ENCODE results near the gene UBE2F.

Gene UBE2F

DNA sequence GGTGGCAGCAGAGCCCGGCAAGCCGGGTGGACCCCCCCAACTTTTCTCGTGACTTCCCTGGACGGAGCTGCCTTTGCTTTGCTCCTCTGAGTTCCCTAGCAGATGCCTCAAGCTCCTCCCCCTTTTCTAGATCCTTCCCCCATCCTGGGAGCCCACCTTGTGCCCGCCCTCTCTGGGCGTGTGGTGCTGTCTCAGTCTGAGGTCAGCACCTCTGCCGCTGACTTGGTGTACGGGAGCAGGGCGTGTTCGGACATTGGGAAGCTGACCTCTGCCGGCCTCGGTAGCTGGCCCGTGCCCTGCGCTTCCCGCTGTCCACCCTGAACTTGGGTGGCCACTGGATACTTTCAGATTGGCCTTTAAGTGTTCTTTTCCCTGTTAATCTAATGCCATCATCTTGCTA lies 113.7 kb downstream of the UBE2F start:
- DNase-seq (ENCODE audit: low read depth): no peak

DNA sequence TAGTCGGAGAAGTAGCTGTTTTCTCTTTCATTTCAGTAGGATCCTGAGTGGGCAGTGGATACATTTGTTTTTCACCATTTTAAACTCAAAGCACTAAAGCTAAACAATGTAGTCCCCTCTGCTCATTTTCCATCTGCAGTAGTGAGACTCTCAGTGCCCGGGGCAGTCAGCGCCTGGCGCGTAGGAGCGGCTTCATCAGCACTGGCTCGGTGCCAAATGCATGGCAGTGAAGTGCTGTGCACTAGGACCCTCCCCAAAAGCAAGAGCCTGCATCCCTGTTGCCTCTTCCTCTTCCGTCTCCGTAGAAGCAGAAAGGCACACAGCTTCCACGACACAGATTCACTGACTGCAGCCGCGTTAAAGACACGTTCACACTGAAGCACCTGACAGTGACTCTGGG lies 114.3 kb downstream of the UBE2F start:
- no peak for DNase-seq (ENCODE audit: low read depth)

DNA sequence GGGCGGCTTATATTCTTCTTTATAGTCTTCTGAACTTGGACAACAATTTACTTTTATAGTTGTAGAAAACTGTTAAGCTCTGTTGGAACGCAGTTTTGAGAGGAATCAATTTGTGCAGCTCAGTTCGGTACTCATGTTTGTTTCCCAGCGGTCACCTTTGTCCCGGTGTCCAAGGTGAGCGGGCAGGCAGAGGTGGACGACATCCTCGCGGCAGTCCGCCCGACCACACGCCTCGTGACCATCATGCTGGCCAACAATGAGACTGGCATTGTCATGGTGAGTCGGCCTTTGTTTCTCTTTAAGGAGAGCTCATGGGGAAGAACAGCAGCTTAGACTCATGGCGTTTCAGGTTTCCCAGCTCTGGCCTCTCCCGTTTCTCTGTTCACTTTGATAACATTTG lies 114.7 kb downstream of the UBE2F start:
- no peak for DNase-seq (ENCODE audit: low read depth)

DNA sequence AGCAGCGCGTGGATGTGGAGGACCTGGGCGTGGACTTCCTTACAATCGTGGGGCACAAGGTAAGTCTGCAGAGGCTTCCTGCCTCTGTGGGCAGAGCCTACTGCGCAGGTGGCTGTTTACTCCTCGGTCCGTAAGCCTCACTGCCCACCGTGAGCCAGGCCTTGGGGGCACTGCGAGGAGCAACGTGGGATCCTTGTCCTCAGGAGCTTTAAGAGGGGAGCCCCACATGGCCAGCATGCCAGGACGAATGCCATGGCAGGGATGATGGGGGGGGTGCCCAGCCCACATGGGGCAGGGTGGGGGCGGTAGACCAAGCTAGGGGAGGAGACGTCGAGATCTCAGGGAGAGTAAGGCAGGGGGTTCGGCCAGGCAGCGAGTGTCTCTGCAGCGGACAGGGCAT lies 115.3 kb downstream of the UBE2F start:
- no peak for DNase-seq (ENCODE audit: low read depth)

DNA sequence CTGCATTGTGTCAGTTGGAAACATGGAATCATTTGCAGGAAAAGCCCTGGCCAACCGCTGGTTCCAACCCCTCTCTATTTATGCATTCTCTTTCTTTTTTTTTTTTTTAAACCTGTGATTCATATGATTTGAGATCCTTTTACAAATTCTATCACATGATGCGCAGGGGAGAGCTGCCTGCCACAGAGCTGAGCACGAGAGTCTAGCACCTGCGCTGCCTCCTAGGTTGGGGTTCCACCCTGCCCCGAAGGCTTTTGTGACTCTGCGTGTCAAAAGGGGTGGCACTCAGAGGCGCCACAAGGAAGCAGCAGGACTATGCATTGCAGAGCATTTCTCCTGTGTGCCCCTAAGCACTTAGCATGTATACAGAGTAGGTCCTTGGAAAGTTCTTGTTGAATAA lies 116.0 kb downstream of the UBE2F start:
- no peak for DNase-seq (ENCODE audit: low read depth)

DNA sequence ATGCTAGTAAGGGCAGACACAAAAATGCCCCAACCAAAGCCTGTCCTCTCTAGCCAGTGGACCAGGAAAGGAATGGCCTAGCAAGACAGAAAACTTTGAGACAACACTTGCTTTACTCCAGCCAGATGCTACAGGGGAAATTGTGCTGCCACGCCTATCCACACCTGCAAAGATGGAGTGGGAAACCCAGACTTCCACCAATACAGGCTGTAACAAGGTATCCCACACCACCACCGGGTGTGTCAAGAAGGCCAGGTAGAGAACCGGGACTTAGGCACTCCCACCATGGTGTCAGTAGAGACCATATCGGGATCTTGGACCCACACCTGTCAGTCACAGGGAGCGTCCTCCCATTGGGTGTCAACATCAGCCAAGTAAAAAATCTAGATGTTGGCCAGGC lies 117.1 kb downstream of the UBE2F start:
- no peak for DNase-seq (ENCODE audit: low read depth)

DNA sequence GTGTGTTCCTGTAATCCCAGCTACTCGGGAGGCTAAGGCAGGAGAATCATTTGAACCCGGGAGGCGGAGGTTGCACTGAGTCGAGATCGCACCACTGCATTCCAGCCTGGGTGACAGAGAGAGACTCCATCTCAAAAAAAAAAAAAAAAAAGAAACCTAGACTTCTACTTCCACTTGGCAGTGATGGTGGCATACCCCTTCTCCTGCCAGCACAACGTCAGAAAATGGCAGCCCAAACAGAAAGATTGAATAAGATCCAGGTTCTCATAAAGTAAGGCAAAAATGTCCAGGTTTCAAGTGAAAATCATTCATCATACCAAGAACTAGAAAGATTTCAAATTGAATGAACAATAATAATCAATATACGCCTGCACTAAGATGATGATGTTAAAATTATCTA lies 117.9 kb downstream of the UBE2F start:
- no peak for DNase-seq (ENCODE audit: low read depth)

DNA sequence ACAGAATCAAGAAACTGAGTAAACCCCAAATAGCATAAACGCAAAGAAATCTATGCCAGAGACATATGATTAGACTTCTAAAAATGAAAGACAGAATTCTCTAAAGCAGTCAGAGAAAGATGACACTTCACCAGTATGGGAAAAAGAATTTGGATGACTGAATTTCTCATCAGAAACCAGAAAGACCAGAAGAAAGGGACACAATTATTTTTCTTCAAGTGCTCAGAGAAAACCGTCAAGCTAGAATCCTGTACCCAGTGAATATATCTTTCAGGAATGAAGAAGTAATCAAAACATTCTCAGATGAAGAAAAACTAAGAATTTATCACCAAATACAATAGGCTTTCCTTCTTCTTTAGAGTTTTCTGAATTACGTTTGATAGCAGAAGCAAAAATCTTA lies 119.1 kb downstream of the UBE2F start:
- no peak for DNase-seq (ENCODE audit: low read depth)

DNA sequence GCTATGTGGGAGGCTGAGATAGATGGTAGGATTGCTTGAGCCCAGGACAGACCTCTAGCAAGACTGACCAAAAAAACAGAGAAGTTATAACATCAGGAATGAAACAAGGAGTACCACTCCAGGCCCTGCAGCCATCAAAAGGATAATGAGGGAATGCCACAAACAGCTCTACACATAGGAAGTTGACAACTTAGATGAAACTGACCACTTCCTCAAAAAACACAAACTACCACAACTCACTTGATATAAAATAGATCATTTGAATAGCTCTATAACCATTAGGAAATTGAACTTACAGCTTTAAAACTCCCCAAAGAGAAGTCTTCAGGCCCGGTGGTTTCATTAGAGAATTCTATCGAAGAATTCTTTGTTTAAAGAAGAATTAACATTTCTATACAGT lies 120.4 kb downstream of the UBE2F start:
- DNase-seq (ENCODE audit: low read depth): no peak

DNA sequence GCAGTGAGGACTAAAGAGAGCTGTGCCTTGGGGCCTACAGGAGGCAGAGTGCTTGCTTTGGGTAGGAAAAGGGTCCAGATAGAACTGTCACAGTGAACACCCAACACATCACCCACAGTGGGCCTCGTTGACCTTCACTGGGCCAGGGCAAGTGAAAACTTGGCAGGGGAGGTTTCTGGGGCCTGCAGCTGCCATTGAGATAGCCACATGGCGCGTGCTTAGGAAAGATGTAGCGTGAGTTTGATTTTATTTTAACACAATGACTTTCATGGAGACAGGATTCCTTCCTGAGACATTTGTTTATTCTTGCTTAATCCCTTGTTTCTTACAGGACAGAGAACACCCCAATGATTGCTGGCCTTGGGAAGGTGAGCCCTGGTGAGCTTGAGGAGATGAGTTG lies 124.1 kb downstream of the UBE2F start:
- DNase-seq (ENCODE audit: low read depth): no peak

DNA sequence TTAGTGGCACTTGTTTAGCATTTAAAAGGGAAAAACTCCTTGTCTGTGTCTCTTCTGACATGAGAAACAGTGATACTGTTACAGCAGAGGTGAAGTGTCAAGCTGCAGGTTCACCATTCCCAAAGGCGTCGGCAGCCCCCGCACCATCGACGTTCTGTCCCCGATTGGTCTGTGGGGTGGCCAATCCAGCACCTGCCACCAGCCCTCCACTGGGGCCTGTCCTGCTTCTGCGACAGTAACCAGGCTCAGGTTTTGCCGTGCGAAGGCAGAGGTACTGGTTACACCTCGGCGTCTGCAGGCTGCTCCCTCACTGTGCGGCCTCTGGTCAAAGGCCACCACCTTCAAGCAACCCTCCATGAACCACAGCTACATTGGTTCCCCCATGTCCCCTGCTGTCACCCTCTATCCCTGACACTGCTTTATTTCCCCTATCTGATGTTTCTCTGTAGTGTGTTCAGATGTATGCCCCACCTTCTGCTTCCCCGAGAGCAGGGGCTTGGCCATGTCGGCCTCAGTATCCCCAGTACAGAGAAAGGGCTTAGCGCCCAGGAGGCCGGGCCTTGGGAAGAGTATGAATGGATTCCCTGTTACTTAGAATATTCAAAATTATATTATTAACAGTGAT lies 124.7 kb downstream of the UBE2F start:
- DNase-seq (ENCODE audit: low read depth): no peak
